Measurements from ENCODE around the gene MUC21.

GRCh38 chr6:30945281-30945680, 38.2 kb upstream of the MUC21 start:
- TF ChIP-seq EP300 (IDR thresholded peaks at IDR 0.05): no peak
- TF ChIP-seq CTCF (IDR thresholded peaks at IDR 0.05): no peak
- no peak for TF ChIP-seq POLR2A (IDR thresholded peaks at IDR 0.05)
- no peak for TF ChIP-seq POLR2AphosphoS5 (IDR thresholded peaks at IDR 0.05)

Data from gastroesophageal sphincter (tissue), 3 donors.